ENCODE measurements around the gene OR2V2.

DNA sequence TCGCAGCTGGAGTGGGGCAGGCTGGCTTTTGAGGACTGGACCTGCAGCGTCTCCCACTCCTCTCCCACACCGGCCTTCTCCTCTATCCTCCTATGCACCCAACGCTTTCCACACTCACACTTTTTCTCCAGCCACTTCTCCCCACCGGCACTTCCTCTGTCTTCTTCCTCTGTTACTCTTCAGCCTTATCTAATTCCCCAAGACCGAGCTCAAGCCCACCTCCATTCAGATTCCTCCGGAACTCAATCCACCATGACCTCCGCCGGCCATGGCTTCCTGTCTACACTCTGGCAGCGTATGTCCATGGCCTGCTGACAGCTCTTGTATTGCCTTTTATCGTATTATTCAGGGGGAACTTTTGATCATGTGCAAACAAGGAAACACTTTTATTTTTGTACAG is 15.9 kb upstream of the OR2V2 start:
- TF ChIP-seq NFIC (IDR thresholded peaks at IDR 0.05; ENCODE audit: borderline replicate concordance) (no peak), RXRA (IDR thresholded peaks at IDR 0.05; ENCODE audit: borderline replicate concordance, low read depth) (no peak), MXI1 (IDR thresholded peaks at IDR 0.05; ENCODE audit: low read depth, low read length) (no peak), ELF1 (IDR thresholded peaks at IDR 0.05) (no peak), FOXM1 (IDR thresholded peaks at IDR 0.05; ENCODE audit: low read depth) (no peak), NRF1 (IDR thresholded peaks at IDR 0.05; ENCODE audit: low read depth, low read length) (no peak), SMC3 (IDR thresholded peaks at IDR 0.05; ENCODE audit: low read depth, low read length) (no peak)
- TF ChIP-seq, protein P1, sequence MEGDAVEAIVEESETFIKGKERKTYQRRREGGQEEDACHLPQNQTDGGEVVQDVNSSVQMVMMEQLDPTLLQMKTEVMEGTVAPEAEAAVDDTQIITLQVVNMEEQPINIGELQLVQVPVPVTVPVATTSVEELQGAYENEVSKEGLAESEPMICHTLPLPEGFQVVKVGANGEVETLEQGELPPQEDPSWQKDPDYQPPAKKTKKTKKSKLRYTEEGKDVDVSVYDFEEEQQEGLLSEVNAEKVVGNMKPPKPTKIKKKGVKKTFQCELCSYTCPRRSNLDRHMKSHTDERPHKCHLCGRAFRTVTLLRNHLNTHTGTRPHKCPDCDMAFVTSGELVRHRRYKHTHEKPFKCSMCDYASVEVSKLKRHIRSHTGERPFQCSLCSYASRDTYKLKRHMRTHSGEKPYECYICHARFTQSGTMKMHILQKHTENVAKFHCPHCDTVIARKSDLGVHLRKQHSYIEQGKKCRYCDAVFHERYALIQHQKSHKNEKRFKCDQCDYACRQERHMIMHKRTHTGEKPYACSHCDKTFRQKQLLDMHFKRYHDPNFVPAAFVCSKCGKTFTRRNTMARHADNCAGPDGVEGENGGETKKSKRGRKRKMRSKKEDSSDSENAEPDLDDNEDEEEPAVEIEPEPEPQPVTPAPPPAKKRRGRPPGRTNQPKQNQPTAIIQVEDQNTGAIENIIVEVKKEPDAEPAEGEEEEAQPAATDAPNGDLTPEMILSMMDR (IDR thresholded peaks at IDR 0.05) = no peak
- TF ChIP-seq, protein P2, sequence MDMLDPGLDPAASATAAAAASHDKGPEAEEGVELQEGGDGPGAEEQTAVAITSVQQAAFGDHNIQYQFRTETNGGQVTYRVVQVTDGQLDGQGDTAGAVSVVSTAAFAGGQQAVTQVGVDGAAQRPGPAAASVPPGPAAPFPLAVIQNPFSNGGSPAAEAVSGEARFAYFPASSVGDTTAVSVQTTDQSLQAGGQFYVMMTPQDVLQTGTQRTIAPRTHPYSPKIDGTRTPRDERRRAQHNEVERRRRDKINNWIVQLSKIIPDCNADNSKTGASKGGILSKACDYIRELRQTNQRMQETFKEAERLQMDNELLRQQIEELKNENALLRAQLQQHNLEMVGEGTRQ (IDR thresholded peaks at IDR 0.05; ENCODE audit: borderline replicate concordance, low read depth, low read length) = no peak
- TF ChIP-seq, protein P3, sequence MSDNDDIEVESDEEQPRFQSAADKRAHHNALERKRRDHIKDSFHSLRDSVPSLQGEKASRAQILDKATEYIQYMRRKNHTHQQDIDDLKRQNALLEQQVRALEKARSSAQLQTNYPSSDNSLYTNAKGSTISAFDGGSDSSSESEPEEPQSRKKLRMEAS (IDR thresholded peaks at IDR 0.05; ENCODE audit: low read depth) = no peak
- TF ChIP-seq, protein P4, sequence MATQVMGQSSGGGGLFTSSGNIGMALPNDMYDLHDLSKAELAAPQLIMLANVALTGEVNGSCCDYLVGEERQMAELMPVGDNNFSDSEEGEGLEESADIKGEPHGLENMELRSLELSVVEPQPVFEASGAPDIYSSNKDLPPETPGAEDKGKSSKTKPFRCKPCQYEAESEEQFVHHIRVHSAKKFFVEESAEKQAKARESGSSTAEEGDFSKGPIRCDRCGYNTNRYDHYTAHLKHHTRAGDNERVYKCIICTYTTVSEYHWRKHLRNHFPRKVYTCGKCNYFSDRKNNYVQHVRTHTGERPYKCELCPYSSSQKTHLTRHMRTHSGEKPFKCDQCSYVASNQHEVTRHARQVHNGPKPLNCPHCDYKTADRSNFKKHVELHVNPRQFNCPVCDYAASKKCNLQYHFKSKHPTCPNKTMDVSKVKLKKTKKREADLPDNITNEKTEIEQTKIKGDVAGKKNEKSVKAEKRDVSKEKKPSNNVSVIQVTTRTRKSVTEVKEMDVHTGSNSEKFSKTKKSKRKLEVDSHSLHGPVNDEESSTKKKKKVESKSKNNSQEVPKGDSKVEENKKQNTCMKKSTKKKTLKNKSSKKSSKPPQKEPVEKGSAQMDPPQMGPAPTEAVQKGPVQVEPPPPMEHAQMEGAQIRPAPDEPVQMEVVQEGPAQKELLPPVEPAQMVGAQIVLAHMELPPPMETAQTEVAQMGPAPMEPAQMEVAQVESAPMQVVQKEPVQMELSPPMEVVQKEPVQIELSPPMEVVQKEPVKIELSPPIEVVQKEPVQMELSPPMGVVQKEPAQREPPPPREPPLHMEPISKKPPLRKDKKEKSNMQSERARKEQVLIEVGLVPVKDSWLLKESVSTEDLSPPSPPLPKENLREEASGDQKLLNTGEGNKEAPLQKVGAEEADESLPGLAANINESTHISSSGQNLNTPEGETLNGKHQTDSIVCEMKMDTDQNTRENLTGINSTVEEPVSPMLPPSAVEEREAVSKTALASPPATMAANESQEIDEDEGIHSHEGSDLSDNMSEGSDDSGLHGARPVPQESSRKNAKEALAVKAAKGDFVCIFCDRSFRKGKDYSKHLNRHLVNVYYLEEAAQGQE (IDR thresholded peaks at IDR 0.05; ENCODE audit: low read depth, low read length) = no peak

Data from SK-N-SH (cell line).